Skeletal muscle cell (primary cell): ENCODE results near the gene SHROOM3.
"Not testable (repeated sequence)": the region's sequence is repeated elsewhere in the genome, so short reads cannot be mapped to it uniquely, and the experiment has no call there.

Source experiments
- DNase-seq: peaks from one replicate; pipeline ENCODE4 v3.0.0-alpha.2; 2010; ENCODE audit warnings: low read depth
- H3K4me3 ChIP-seq: 2 replicates; pipeline ENCODE4 v1.5.1; 2011; ENCODE audit warnings: low read depth, mild to moderate bottlenecking, control low read depth, low read length, moderate library complexity

SHROOM3 gene

GRCh38 chr4:76434901-76435527, at the start of gene SHROOM3:
Gene SHROOM3 (plus strand): TSS chr4:76435229. CDS start chr4:76436053, 824 bp downstream.
- peak within 1 kb of the TSS; percentile 12 for H3K4me3 ChIP-seq
- no peak for DNase-seq

GRCh38 chr4:76385974-76386373, 49.1 kb upstream of the SHROOM3 start:
- DNase-seq: no peak
- no peak overlapping the region for H3K4me3 ChIP-seq

GRCh38 chr4:76386566-76387305, 48.3 kb upstream of the SHROOM3 start:
- H3K4me3 ChIP-seq: no peak overlapping the region
- DNase-seq: no peak

- no peak overlapping the region for H3K4me3 ChIP-seq
- no peak for DNase-seq
Measured at GRCh38 chr4:76388160-76388908, 46.7 kb upstream of the SHROOM3 start.

GRCh38 chr4:76401654-76402053, 33.4 kb upstream of the SHROOM3 start:
- H3K4me3 ChIP-seq: no peak overlapping the region
- DNase-seq: no peak

- H3K4me3 ChIP-seq: no peak overlapping the region
- no peak for DNase-seq
Measured at GRCh38 chr4:76406081-76406480, 28.9 kb upstream of the SHROOM3 start.

GRCh38 chr4:76407440-76408119, 27.4 kb upstream of the SHROOM3 start:
- H3K4me3 ChIP-seq: no peak overlapping the region
- DNase-seq: no peak

GRCh38 chr4:76410636-76411035, 24.4 kb upstream of the SHROOM3 start:
- no peak overlapping the region for H3K4me3 ChIP-seq
- DNase-seq: no peak

- peak overlapping the region; percentile 50 for H3K4me3 ChIP-seq
- no peak for DNase-seq
Measured at GRCh38 chr4:76420188-76420761, 14.8 kb upstream of the SHROOM3 start.

GRCh38 chr4:76420762-76421581, 14.1 kb upstream of the SHROOM3 start, which contains the start of gene CCDC158:
Gene CCDC158 (minus strand): TSS chr4:76421141. CDS start chr4:76403207, 17,934 bp downstream.
- no peak for DNase-seq
- H3K4me3 ChIP-seq: peak within 1 kb of the TSS; percentile 50

- not testable (repeated sequence) for DNase-seq, H3K4me3 ChIP-seq
Measured at GRCh38 chr4:76423159-76423558, 11.9 kb upstream of the SHROOM3 start.

GRCh38 chr4:76426272-76426671, 8.8 kb upstream of the SHROOM3 start:
- DNase-seq: no peak

GRCh38 chr4:76429636-76430035, 5.4 kb upstream of the SHROOM3 start:
- DNase-seq: no peak
- no peak overlapping the region for H3K4me3 ChIP-seq

More at GRCh38 chr4:76426272-76426671, 8.8 kb upstream of the SHROOM3 start:
- H3K4me3 ChIP-seq: no peak overlapping the region

- H3K4me3 ChIP-seq: no peak overlapping the region
- DNase-seq: no peak
Measured at GRCh38 chr4:76430519-76431388, 4.3 kb upstream of the SHROOM3 start.

- no peak for DNase-seq
- H3K4me3 ChIP-seq: peak overlapping the region; percentile 12
Measured at GRCh38 chr4:76435528-76436319, 695 bp downstream of the SHROOM3 start.

- no peak for DNase-seq
- H3K4me3 ChIP-seq: no peak overlapping the region
Measured at GRCh38 chr4:76439491-76439890, 4.5 kb downstream of the SHROOM3 start.

- no peak overlapping the region for H3K4me3 ChIP-seq
- DNase-seq: no peak
Measured at GRCh38 chr4:76441881-76442280, 6.9 kb downstream of the SHROOM3 start.
